Right ventricle myocardium superior (tissue), 1 donor: Measurements from ENCODE around the gene ZBTB22. TPM values are rescaled to one million over a fixed set of nuclear protein-coding genes. Genes with fewer than 3 reads are reported as not detected.
A peak's percentile ranks its signal among the peaks of the same experiment; 100 is the strongest.
"Not testable (repeated sequence)": the region's sequence is repeated elsewhere in the genome, so short reads cannot be mapped to it uniquely, and the experiment has no call there.

Experiments used
- ATAC-seq: fragments of 200-7000 bp; cut with Tn5 transposase; one replicate; pipeline ENCODE4 v1.9.1; 2020; ENCODE audit warnings: mild to moderate bottlenecking; ENCODE audit not compliant: poor library complexity
- DNase-seq: peaks from one replicate; pipeline ENCODE4 v3.0.0-alpha.2; 2020
- intact Hi-C: fragments of 100-400 bp; cut with DNase I; formaldehyde crosslinking; loops from one replicate; pipeline ENCODE4 v1.11.2; 2022
- long read RNA-seq: library from polyadenylated mRNA; unstranded; transcript quantifications from one replicate; pipeline ENCODE4 v2.0.0, GENCODE V29; 2021
- total RNA-seq: library from RNA; stranded (reverse); fragmentation: NEBNext Ultra II Directional; extraction: Animal tissue kit (Norgen Biotek cat#: 25700); gene quantifications from one replicate; pipeline ENCODE4 v1.2.1, GENCODE V29; 2021
- donor health status: DM: no; HTN: yes; CAD: no; lungs with severe emphysema.

Gene ZBTB22
- 11.6 TPM for total RNA-seq
- long read RNA-seq, transcript ZBTB22-208 (2 exons, 2,651 nt) = major isoform, 43 of 60 reads
- long read RNA-seq, partial matches to known transcripts = 0 of 60 reads
- long read RNA-seq, other reads (novel, unspliced or antisense) = 17 of 60 reads

- intact Hi-C loops = no loop called here
- ATAC-seq = peak; percentile 78
- peak; percentile 100 for DNase-seq
Measured at GRCh38 chr6:33317669-33318425, at the start of gene ZBTB22. Gene ZBTB22, minus strand, starts transcription at chr6:33317744. Its CDS starts 828 bp downstream, at chr6:33316916.

- ATAC-seq = no peak
- intact Hi-C loops = no loop called here
- no peak for DNase-seq
Measured at GRCh38 chr6:33367009-33367714, 49.6 kb upstream of the ZBTB22 start.

GRCh38 chr6:33365206-33365971 is 47.8 kb upstream of the ZBTB22 start:
- ATAC-seq, intact Hi-C loops, DNase-seq: not testable (repeated sequence)

GRCh38 chr6:33364475-33365205 is 47.1 kb upstream of the ZBTB22 start:
- DNase-seq, ATAC-seq, intact Hi-C loops: not testable (repeated sequence)

GRCh38 chr6:33363486-33363885 is 45.9 kb upstream of the ZBTB22 start:
- intact Hi-C loops, ATAC-seq, DNase-seq: not testable (repeated sequence)

GRCh38 chr6:33359331-33359730 is 41.8 kb upstream of the ZBTB22 start:
- intact Hi-C loops = no loop called here
- DNase-seq (no peak), ATAC-seq (no peak)

- DNase-seq, intact Hi-C loops, ATAC-seq: not testable (repeated sequence)
Measured at GRCh38 chr6:33357160-33357871, 39.8 kb upstream of the ZBTB22 start.

- intact Hi-C loops = no loop called here
- DNase-seq (no peak), ATAC-seq (no peak)
Measured at GRCh38 chr6:33356295-33356694, 38.8 kb upstream of the ZBTB22 start.

GRCh38 chr6:33355860-33356259 is 38.3 kb upstream of the ZBTB22 start:
- DNase-seq, ATAC-seq, intact Hi-C loops: not testable (repeated sequence)

GRCh38 chr6:33347816-33348215 is 30.3 kb upstream of the ZBTB22 start:
- no peak for DNase-seq
- ATAC-seq = no peak
- intact Hi-C loops = no loop called here

GRCh38 chr6:33346972-33347371 is 29.4 kb upstream of the ZBTB22 start:
- ATAC-seq, intact Hi-C loops, DNase-seq: not testable (repeated sequence)

GRCh38 chr6:33344701-33345697 is 27.5 kb upstream of the ZBTB22 start:
- DNase-seq = peak; percentile 60
- intact Hi-C loops = no loop called here
- ATAC-seq = peak; percentile 66

- DNase-seq (no peak), ATAC-seq (no peak)
- intact Hi-C loops = no loop called here
Measured at GRCh38 chr6:33343953-33344611, 26.5 kb upstream of the ZBTB22 start.

GRCh38 chr6:33343606-33343952 is 26.0 kb upstream of the ZBTB22 start:
- ATAC-seq, DNase-seq, intact Hi-C loops: not testable (repeated sequence)

- no peak for ATAC-seq
- no peak for DNase-seq
- intact Hi-C loops = no loop called here
Measured at GRCh38 chr6:33339193-33339592, 21.6 kb upstream of the ZBTB22 start.

- no peak for DNase-seq
- intact Hi-C loops = no loop called here
- no peak for ATAC-seq
Measured at GRCh38 chr6:33336495-33336894, 19.0 kb upstream of the ZBTB22 start.
